Measurements from ENCODE around the gene KCNK4.

DNA sequence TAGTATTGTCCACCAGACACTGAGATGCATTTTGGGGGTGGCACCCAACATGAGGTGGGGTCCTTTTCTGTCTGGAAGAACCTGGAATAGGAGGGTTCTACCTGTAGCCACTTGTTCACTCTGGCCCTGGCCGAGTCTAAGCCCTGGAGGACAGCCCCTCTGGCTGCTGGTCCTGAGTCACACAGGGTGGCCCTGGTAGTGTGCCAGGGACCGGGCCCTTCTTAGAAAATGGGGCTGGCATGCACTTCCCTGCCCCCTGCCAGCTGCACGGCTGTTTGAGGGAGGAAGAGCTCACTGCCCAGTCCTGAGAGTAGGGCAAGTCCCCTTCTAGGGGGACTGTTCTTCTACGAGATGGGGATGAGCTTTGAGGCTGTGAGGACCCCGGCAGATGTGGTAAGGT lies 37.6 kb upstream of the KCNK4 start:
- TF ChIP-seq, protein P1, sequence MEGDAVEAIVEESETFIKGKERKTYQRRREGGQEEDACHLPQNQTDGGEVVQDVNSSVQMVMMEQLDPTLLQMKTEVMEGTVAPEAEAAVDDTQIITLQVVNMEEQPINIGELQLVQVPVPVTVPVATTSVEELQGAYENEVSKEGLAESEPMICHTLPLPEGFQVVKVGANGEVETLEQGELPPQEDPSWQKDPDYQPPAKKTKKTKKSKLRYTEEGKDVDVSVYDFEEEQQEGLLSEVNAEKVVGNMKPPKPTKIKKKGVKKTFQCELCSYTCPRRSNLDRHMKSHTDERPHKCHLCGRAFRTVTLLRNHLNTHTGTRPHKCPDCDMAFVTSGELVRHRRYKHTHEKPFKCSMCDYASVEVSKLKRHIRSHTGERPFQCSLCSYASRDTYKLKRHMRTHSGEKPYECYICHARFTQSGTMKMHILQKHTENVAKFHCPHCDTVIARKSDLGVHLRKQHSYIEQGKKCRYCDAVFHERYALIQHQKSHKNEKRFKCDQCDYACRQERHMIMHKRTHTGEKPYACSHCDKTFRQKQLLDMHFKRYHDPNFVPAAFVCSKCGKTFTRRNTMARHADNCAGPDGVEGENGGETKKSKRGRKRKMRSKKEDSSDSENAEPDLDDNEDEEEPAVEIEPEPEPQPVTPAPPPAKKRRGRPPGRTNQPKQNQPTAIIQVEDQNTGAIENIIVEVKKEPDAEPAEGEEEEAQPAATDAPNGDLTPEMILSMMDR (IDR thresholded peaks at IDR 0.05): no peak
- TF ChIP-seq POLR2A (IDR thresholded peaks at IDR 0.05): no peak
- no peak for TF ChIP-seq POLR2AphosphoS5 (IDR thresholded peaks at IDR 0.05)
- no peak for TF ChIP-seq EP300 (IDR thresholded peaks at IDR 0.05)
